ENCODE measurements around the gene FOXP3. TPM values are rescaled to one million over a fixed set of nuclear protein-coding genes. Genes with fewer than 3 reads are reported as not detected.
A peak's percentile ranks its signal among the peaks of the same experiment; 100 is the strongest.

The FOXP3 gene
- total RNA-seq, 1 experiment from 2014 or later = 0.26 TPM

GRCh38 chrX:49269767-49270248 is 5.3 kb upstream of the FOXP3 start, which contains the start of gene PPP1R3F:
Gene PPP1R3F (plus strand): TSS chrX:49269793. CDS start chrX:49269870, 77 bp downstream.
- peak within 1 kb of the TSS; percentile 100 for H3K27ac Mint-ChIP-seq (ENCODE audit: unreplicated experiment)
- no peaks in the 10 kb centered on the region for H3K9me3 Mint-ChIP-seq (ENCODE audit: low read depth, unreplicated experiment)
- BruUV-seq (replicated peaks) = no TSS peak
- TF ChIP-seq CTCF (IDR thresholded peaks at IDR 0.05; ENCODE audit: unreplicated experiment) = no peak
- peaks cover 19% of the 10 kb centered on the region for H3K4me1 Mint-ChIP-seq (ENCODE audit: low read depth, unreplicated experiment)
- peak within 1 kb of the TSS; percentile 71 for H3K4me3 Mint-ChIP-seq (ENCODE audit: low read depth, unreplicated experiment)
- H3K36me3 Mint-ChIP-seq (ENCODE audit: insufficient read depth, unreplicated experiment) = peaks cover 38% of the 10 kb centered on the region
- intact Hi-C loops (cut with micrococcal nuclease; ENCODE audit: unreplicated experiment) = no loop called here
- no peak for DNase-seq
- CTCF ChIA-PET = interaction anchor here (1.0 to 1.2 kb wide), 2 partner anchors 77 to 79 kb away, joined by 4 to 6 read pairs; no protein-coding TSS in a partner anchor
- no peaks in the 10 kb centered on the region for H3K27me3 Mint-ChIP-seq (ENCODE audit: unreplicated experiment)

GRCh38 chrX:49269010-49269766 is 4.7 kb upstream of the FOXP3 start:
- intact Hi-C loops (cut with micrococcal nuclease; ENCODE audit: unreplicated experiment) = no loop called here
- BruUV-seq (replicated peaks) = no TSS peak
- Mint-ChIP-seq H3K4me3 (ENCODE audit: low read depth, unreplicated experiment) (peak overlapping the region; percentile 71), H3K9me3 (ENCODE audit: low read depth, unreplicated experiment) (no peaks in the 10 kb centered on the region), H3K27ac (ENCODE audit: unreplicated experiment) (peak overlapping the region; percentile 100), H3K27me3 (ENCODE audit: unreplicated experiment) (peaks cover 4% of the 10 kb centered on the region), H3K36me3 (ENCODE audit: insufficient read depth, unreplicated experiment) (peaks cover 34% of the 10 kb centered on the region), H3K4me1 (ENCODE audit: low read depth, unreplicated experiment) (peaks cover 19% of the 10 kb centered on the region)
- no peak for TF ChIP-seq CTCF (IDR thresholded peaks at IDR 0.05; ENCODE audit: unreplicated experiment)
- peak; percentile 96 for DNase-seq
- CTCF ChIA-PET = interaction anchor here (0.9 to 1.2 kb wide), 3 partner anchors 76 to 146 kb away, joined by 3 to 6 read pairs (median 4); partner anchors contain the start of gene GPKOW

- Mint-ChIP-seq H3K4me3 (ENCODE audit: low read depth, unreplicated experiment) (peak overlapping the region; percentile 71), H3K4me1 (ENCODE audit: low read depth, unreplicated experiment) (peaks cover 19% of the 10 kb centered on the region), H3K9me3 (ENCODE audit: low read depth, unreplicated experiment) (no peaks in the 10 kb centered on the region), H3K36me3 (ENCODE audit: insufficient read depth, unreplicated experiment) (peaks cover 34% of the 10 kb centered on the region), H3K27me3 (ENCODE audit: unreplicated experiment) (peaks cover 10% of the 10 kb centered on the region), H3K27ac (ENCODE audit: unreplicated experiment) (peak overlapping the region; percentile 100)
- no peak for TF ChIP-seq CTCF (IDR thresholded peaks at IDR 0.05; ENCODE audit: unreplicated experiment)
- CTCF ChIA-PET = interaction anchor here (0.9 to 1.2 kb wide), 3 partner anchors 76 to 145 kb away, joined by 3 to 6 read pairs (median 4); partner anchors contain the start of gene GPKOW
- intact Hi-C loops (cut with micrococcal nuclease; ENCODE audit: unreplicated experiment) = no loop called here
- DNase-seq = no peak
- BruUV-seq (replicated peaks) = no TSS peak
Observed at GRCh38 chrX:49268702-49269009, 4.1 kb upstream of the FOXP3 start.

- peaks cover 31% of the 10 kb centered on the region for H3K36me3 Mint-ChIP-seq (ENCODE audit: insufficient read depth, unreplicated experiment)
- DNase-seq = no peak
- H3K4me1 Mint-ChIP-seq (ENCODE audit: low read depth, unreplicated experiment) = peaks cover 19% of the 10 kb centered on the region
- H3K4me3 Mint-ChIP-seq (ENCODE audit: low read depth, unreplicated experiment) = no peak overlapping the region
- H3K9me3 Mint-ChIP-seq (ENCODE audit: low read depth, unreplicated experiment) = no peaks in the 10 kb centered on the region
- H3K27ac Mint-ChIP-seq (ENCODE audit: unreplicated experiment) = no peak overlapping the region
- no TSS peak for BruUV-seq (replicated peaks)
- CTCF ChIA-PET = no interaction called here
- TF ChIP-seq CTCF (IDR thresholded peaks at IDR 0.05; ENCODE audit: unreplicated experiment) = no peak
- intact Hi-C loops (cut with micrococcal nuclease; ENCODE audit: unreplicated experiment) = no loop called here
- H3K27me3 Mint-ChIP-seq (ENCODE audit: unreplicated experiment) = peaks cover 28% of the 10 kb centered on the region
Observed at GRCh38 chrX:49266523-49267445, 2.3 kb upstream of the FOXP3 start.

Data from Calu3 (cell line).